Aortic smooth muscle cell (primary cell): ENCODE results near the gene ZFAND3. TPM values are rescaled to one million over a fixed set of nuclear protein-coding genes. Genes with fewer than 3 reads are reported as not detected.

ENCODE experiments used
- total RNA-seq: library from RNA; depleted of rRNA; stranded (reverse); fragments of >200 nt; gene quantifications from 2 replicates; pipeline ENCODE4 v1.2.3, GENCODE V29; 2014

ZFAND3 gene, protein sequence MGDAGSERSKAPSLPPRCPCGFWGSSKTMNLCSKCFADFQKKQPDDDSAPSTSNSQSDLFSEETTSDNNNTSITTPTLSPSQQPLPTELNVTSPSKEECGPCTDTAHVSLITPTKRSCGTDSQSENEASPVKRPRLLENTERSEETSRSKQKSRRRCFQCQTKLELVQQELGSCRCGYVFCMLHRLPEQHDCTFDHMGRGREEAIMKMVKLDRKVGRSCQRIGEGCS
- total RNA-seq = 24.4 and 26.6 TPM in 2 replicates

DNA sequence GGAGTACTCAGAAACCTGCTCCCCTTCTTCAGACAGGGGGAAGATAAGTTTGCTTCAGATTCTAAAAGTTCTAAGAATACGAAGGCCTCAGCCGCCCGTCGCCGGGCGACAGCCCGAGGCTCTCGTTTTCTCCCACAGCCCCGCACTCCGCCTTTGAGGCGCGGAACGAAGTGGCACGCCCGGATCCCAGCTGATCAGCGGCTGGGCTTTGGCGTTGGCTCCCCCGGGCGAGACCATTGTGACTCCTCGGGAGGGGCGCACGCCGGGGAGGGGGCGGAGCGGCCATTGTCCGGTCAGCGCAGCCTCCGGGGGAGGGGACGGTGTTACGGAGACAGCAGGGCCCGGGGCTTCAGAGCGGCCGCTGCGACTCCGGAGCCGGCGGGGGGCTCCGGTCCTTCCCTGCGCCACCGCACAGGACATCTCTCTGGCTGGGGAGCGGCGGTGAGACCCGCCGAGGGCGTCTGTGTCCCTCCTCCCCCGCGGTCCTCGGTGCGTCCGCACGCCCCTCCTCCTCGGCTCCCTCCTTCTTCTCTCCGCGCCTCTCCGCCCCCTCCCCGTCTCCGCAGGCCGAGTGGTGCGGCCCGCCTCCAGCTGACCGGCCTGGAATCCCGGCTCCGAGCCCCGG is at the start of gene ZFAND3:
Gene ZFAND3, plus strand, starts transcription at position 551 of the 625 bp plus-strand sequence. CDS start 219 bp downstream, outside the sequence.

Other genes starting within 250 kb of the ZFAND3 start
- 6.8 and 8.2 TPM in 2 replicates for gene MDGA1, start 121.8 kb upstream of the ZFAND3 start, total RNA-seq